NB4 (cell line): ENCODE measurements around the gene CHPF.

Experiments
- CTCF ChIP-seq: IDR thresholded peaks from one replicate; pipeline ENCODE4 v1.5.1; 2012; ENCODE audit warnings: low read depth, low read length
- MAX ChIP-seq: IDR thresholded peaks from 2 replicates; pipeline ENCODE4 v1.6.1; 2011; ENCODE audit warnings: low read depth, low read length
- MYC ChIP-seq: IDR thresholded peaks from 2 replicates; pipeline ENCODE4 v1.6.1; 2011; ENCODE audit warnings: low read depth, low read length
- POLR2A ChIP-seq: IDR thresholded peaks from 2 replicates; pipeline ENCODE4 v1.6.1; 2011; ENCODE audit warnings: mild to moderate bottlenecking; ENCODE audit not compliant: insufficient read length; ENCODE audit errors: extremely low read depth

- TF ChIP-seq CTCF = no peak
- TF ChIP-seq POLR2A = no peak
- TF ChIP-seq MAX = no peak
- no peak for TF ChIP-seq MYC
Measured at GRCh38 chr2:219513787-219514186, 29.8 kb downstream of the CHPF start.
